ENCODE measurements around the gene RFX2. TPM values are rescaled to one million over a fixed set of nuclear protein-coding genes. Genes with fewer than 3 reads are reported as not detected.
A peak's percentile ranks its signal among the peaks of the same experiment; 100 is the strongest.

RFX2 gene
- total and polyA plus RNA-seq, 9 of the 15 experiments (the other 6 are each of a cell fraction or from before 2014, with no cell fraction given) = 3.6 to 18.7 (median 8.7) TPM

DNA sequence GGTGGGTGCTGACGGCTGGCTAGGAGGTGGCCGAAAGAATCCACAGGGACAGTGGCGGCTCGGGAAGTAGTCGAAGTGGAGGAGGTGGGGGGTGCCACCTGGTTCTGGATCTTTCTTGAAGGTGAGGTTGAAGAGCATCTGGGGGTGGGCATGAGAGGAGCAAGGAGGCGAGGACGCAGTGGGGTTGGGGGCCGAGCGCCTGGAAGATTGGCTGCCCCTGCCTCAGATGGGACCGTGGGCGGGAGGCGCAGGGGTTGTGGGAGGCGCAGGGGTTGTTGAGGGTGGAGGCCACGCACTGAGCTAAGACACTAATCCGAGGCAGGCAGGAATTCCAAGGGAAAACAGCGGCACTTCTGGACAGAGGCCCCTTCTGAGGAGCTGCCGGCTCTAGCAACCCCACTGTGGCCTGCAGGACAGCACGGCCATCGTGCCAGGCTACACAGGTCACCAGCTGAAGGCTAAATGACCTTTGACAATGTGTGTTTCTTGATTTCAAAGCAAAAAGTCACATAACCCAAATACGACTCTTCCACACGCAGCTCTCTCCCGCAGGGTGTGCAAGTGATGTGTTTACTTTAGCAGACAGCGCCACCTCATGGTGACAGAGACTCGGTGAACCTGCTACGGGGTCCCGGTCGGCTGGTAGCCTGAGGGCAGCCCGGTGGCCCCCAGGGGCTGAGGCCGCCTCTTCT is 88.3 kb downstream of the RFX2 start (continued):
- TF ChIP-seq RCOR1 (IDR thresholded peaks at IDR 0.05; ENCODE audit: borderline replicate concordance in 1 of 2, low read depth in 2 of 2, low read length in 2 of 2) = peak in 1 of 2 experiments; percentile 30; a peak in 1 of 4 replicates
- TF ChIP-seq ARID2 (IDR thresholded peaks at IDR 0.05) = 0 out of 2 replicates have a peak, but pooled peaks have one; percentile 32
- no peak for TF ChIP-seq PURB (CRISPR knock-in tag; IDR thresholded peaks at IDR 0.05; ENCODE audit: low read depth)
- TF ChIP-seq MXI1 (IDR thresholded peaks at IDR 0.05; ENCODE audit: low read depth, low read length) = no peak
- TF ChIP-seq ZFPM2 (CRISPR knock-in tag; IDR thresholded peaks at IDR 0.05) = no peak
- TF ChIP-seq ZNF408 (CRISPR knock-in tag; IDR thresholded peaks at IDR 0.05; ENCODE audit: low read depth) = no peak
- TF ChIP-seq TBL1XR1 (IDR thresholded peaks at IDR 0.05; ENCODE audit: low read length in 2 of 2) = 0 out of 4 replicates have a peak, but pooled peaks of 1 of the 2 experiments have one; percentile 30
- TF ChIP-seq FOXA3 (CRISPR knock-in tag; conservative IDR thresholded peaks at IDR 0.05 in 1 of 2, IDR thresholded peaks at IDR 0.05 in 1 of 2) = peak; percentile 68 to 95
- TF ChIP-seq MYC (IDR thresholded peaks at IDR 0.05; ENCODE audit: low read depth, low read length) = peak; percentile 55; the same call in 1 of the 2 replicates
- no peak for TF ChIP-seq MYC (CRISPR knock-in tag; IDR thresholded peaks at IDR 0.05; ENCODE audit: borderline replicate concordance, low read depth)
- TF ChIP-seq, protein P1, sequence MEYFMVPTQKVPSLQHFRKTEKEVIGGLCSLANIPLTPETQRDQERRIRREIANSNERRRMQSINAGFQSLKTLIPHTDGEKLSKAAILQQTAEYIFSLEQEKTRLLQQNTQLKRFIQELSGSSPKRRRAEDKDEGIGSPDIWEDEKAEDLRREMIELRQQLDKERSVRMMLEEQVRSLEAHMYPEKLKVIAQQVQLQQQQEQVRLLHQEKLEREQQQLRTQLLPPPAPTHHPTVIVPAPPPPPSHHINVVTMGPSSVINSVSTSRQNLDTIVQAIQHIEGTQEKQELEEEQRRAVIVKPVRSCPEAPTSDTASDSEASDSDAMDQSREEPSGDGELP (CRISPR knock-in tag; IDR thresholded peaks at IDR 0.05; ENCODE audit: borderline replicate concordance) = peak; percentile 49; the same call in 1 of the 2 replicates
- no peak for TF ChIP-seq MEF2A (IDR thresholded peaks at IDR 0.05; ENCODE audit: control insufficient read depth, low read depth, low read length)
- peak; percentile 78; the same call in 1 of the 2 replicates for TF ChIP-seq ZBTB7A (IDR thresholded peaks at IDR 0.05; ENCODE audit: borderline replicate concordance, control insufficient read depth, low read depth, low read length)
